OCI-LY7 (cell line): Measurements from ENCODE around the gene HTR1B. TPM values are rescaled to one million over a fixed set of nuclear protein-coding genes. Genes with fewer than 3 reads are reported as not detected.

Source experiments
- BruUV-seq: library from RNA; stranded (reverse); fragments of 400-500 nt; replicated peaks from 2 replicates; lab custom pipeline; 2021; lab: Mats Ljungman, UMichigan
- CTCF ChIA-PET: fragments of 300-600 bp; sonication (Branson Sonifier 250); formaldehyde crosslinking; loops from one replicate; lab custom pipeline; 2022; ENCODE audit warnings: antibody characterized with exemption; ENCODE audit not compliant: unreplicated experiment; lab: Charles Lee
- POLR2A ChIA-PET: fragments of 300-600 bp; sonication (Branson Sonifier 250); formaldehyde crosslinking; loops from one replicate; lab custom pipeline; 2022; ENCODE audit warnings: antibody characterized with exemption; lab: Charles Lee
- DNase-seq: peaks from one replicate; pipeline ENCODE4 v3.0.0-alpha.2; 2015; ENCODE audit warnings: low spot score
- H2AFZ ChIP-seq: fragments of 200-600 bp; sonication (generic), shearing (Covaris generic); 2 replicates; pipeline ENCODE4 v1.6.1; 2014; ENCODE audit warnings: mild to moderate bottlenecking, antibody characterized with exemption, low read length, moderate library complexity
- H3K27ac ChIP-seq: fragments of 200-600 bp; sonication (generic); 2 replicates; pipeline ENCODE4 v1.5.1; 2014; ENCODE audit warnings: mixed run types, low read depth, mild to moderate bottlenecking, moderate library complexity, low read length, inconsistent platforms; ENCODE audit not compliant: poor library complexity, severe bottlenecking
- H3K36me3 ChIP-seq: fragments of 200-600 bp; sonication (generic); 2 replicates; pipeline ENCODE4 v1.6.1; 2014; ENCODE audit warnings: mild to moderate bottlenecking, antibody characterized with exemption, low read length, moderate library complexity, mixed read lengths; ENCODE audit not compliant: insufficient read depth
- H3K4me1 ChIP-seq: fragments of 200-600 bp; sonication (generic); 2 replicates; pipeline ENCODE4 v1.5.1; 2014; ENCODE audit warnings: mild to moderate bottlenecking, low read length; ENCODE audit not compliant: insufficient read depth, poor library complexity, severe bottlenecking
- H3K4me2 ChIP-seq: fragments of 200-600 bp; sonication (generic); 2 replicates; pipeline ENCODE4 v1.6.1; 2014; ENCODE audit warnings: mild to moderate bottlenecking, low read length
- H3K4me3 ChIP-seq: fragments of 200-600 bp; sonication (generic); 2 replicates; pipeline ENCODE4 v1.5.1; 2014; ENCODE audit warnings: mild to moderate bottlenecking, low read depth, low read length; ENCODE audit not compliant: poor library complexity, severe bottlenecking
- H3K79me2 ChIP-seq: fragments of 200-600 bp; sonication (generic); 2 replicates; pipeline ENCODE4 v1.6.1; 2016; ENCODE audit warnings: low read depth, mild to moderate bottlenecking, low read length, moderate library complexity, mixed read lengths; ENCODE audit not compliant: insufficient read depth
- H3K9me2 ChIP-seq: fragments of 200-600 bp; sonication (generic); 2 replicates; pipeline ENCODE4 v1.6.1; 2016; ENCODE audit warnings: mild to moderate bottlenecking, low read length, mixed read lengths; ENCODE audit not compliant: insufficient read depth
- H3K9me3 ChIP-seq: fragments of 200-600 bp; sonication (generic); 2 replicates; pipeline ENCODE4 v1.6.1; 2014; ENCODE audit warnings: mild to moderate bottlenecking, mixed run types, low read length, mixed read lengths
- H4K20me1 ChIP-seq: fragments of 200-600 bp; sonication (generic); 2 replicates; pipeline ENCODE4 v1.6.1; 2014; ENCODE audit warnings: mild to moderate bottlenecking, antibody characterized with exemption, low read length, moderate library complexity, mixed read lengths; ENCODE audit not compliant: insufficient read depth
- CTCF ChIP-seq: fragments of 200-600 bp; sonication (generic); conservative IDR thresholded peaks from 2 replicates; pipeline ENCODE4 v1.5.1; 2014; ENCODE audit warnings: mild to moderate bottlenecking, antibody characterized with exemption, low read length, moderate library complexity, mixed read lengths
- EZH2phosphoT487 ChIP-seq: fragments of 200-600 bp; sonication (generic); IDR thresholded peaks from 2 replicates; pipeline ENCODE4 v1.6.1; 2018; ENCODE audit warnings: low read depth, borderline replicate concordance, mild to moderate bottlenecking, mixed run types, antibody characterized with exemption, low read length, moderate library complexity, mixed read lengths
- intact Hi-C: fragments of 100-400 bp; cut with micrococcal nuclease; formaldehyde crosslinking; loops from one replicate; pipeline ENCODE4 v1.10.0; 2022; ENCODE audit not compliant: unreplicated experiment
- total RNA-seq, 2 experiments: library from RNA; depleted of rRNA in 1 of 2; stranded (reverse); fragments of >200 nt in 1 of 2; shearing (Covaris generic) in 1 of 2; gene quantifications; 2 replicates each; pipeline ENCODE4 v1.2.3, GENCODE V29; 2014 to 2022

Gene HTR1B
- total RNA-seq, 2 experiments from 2014 or later = not detected

- DNase-seq = no peak
- Histone ChIP-seq H3K9me3 (peaks cover 5% of the 10 kb centered on the region), H3K4me1 (no peaks in the 10 kb centered on the region), H3K79me2 (no peaks in the 10 kb centered on the region), H2AFZ (no peak overlapping the region), H4K20me1 (no peaks in the 10 kb centered on the region), H3K4me3 (no peak overlapping the region), H3K27ac (no peak overlapping the region), H3K9me2 (no peaks in the 10 kb centered on the region), H3K36me3 (no peaks in the 10 kb centered on the region), H3K4me2 (no peak overlapping the region)
- BruUV-seq = no TSS peak
- CTCF ChIA-PET = interaction anchor here (0.5 kb wide), 1 partner anchor 13 kb away, joined by 6 read pairs; no protein-coding TSS in a partner anchor
- POLR2A ChIA-PET = interaction anchor here (0.7 kb wide), 1 partner anchor 229 kb away, joined by 4 read pairs; no protein-coding TSS in a partner anchor
- TF ChIP-seq CTCF (no peak), EZH2phosphoT487 (no peak)
- intact Hi-C loops = no loop called here
Measured at GRCh38 chr6:77440206-77440976, 22.9 kb downstream of the HTR1B start.

- no peak overlapping the region for H3K4me2 ChIP-seq
- BruUV-seq = no TSS peak
- H3K9me2 ChIP-seq = no peaks in the 10 kb centered on the region
- H3K4me1 ChIP-seq = no peaks in the 10 kb centered on the region
- ChIA-PET CTCF (no interaction called here), POLR2A (interaction anchor here (0.7 kb wide), 1 partner anchor 1736 kb away, joined by 3 read pairs; no protein-coding TSS in a partner anchor)
- H3K9me3 ChIP-seq = no peaks in the 10 kb centered on the region
- DNase-seq = no peak
- intact Hi-C loops = no loop called here
- no peak overlapping the region for H3K27ac ChIP-seq
- no peaks in the 10 kb centered on the region for H3K36me3 ChIP-seq
- TF ChIP-seq EZH2phosphoT487 (no peak), CTCF (no peak)
- no peaks in the 10 kb centered on the region for H3K79me2 ChIP-seq
- no peak overlapping the region for H2AFZ ChIP-seq
- H4K20me1 ChIP-seq = no peaks in the 10 kb centered on the region
- no peak overlapping the region for H3K4me3 ChIP-seq
Measured at GRCh38 chr6:77433888-77434287, 29.4 kb downstream of the HTR1B start.

GRCh38 chr6:77430504-77430903, 32.8 kb downstream of the HTR1B start:
- H3K4me3 ChIP-seq = no peak overlapping the region
- no TSS peak for BruUV-seq
- H4K20me1 ChIP-seq = no peaks in the 10 kb centered on the region
- ChIA-PET CTCF (no interaction called here), POLR2A (no interaction called here)
- TF ChIP-seq CTCF (no peak), EZH2phosphoT487 (no peak)
- no peak overlapping the region for H2AFZ ChIP-seq
- no peaks in the 10 kb centered on the region for H3K79me2 ChIP-seq
- no peaks in the 10 kb centered on the region for H3K4me1 ChIP-seq
- H3K36me3 ChIP-seq = no peaks in the 10 kb centered on the region
- H3K9me2 ChIP-seq = no peaks in the 10 kb centered on the region
- intact Hi-C loops = no loop called here
- no peak overlapping the region for H3K27ac ChIP-seq
- H3K9me3 ChIP-seq = no peaks in the 10 kb centered on the region
- DNase-seq = no peak
- no peak overlapping the region for H3K4me2 ChIP-seq
